ENCODE results near the gene BZW2. TPM values are rescaled to one million over a fixed set of nuclear protein-coding genes. Genes with fewer than 3 reads are reported as not detected.
A peak's percentile ranks its signal among the peaks of the same experiment; 100 is the strongest.

Gene BZW2
- polyA plus RNA-seq (ENCODE audit: insufficient read length in 4 of 4) = 10 to 100 TPM; 69.0 to 82.1 (median 73.8) TPM

DNA sequence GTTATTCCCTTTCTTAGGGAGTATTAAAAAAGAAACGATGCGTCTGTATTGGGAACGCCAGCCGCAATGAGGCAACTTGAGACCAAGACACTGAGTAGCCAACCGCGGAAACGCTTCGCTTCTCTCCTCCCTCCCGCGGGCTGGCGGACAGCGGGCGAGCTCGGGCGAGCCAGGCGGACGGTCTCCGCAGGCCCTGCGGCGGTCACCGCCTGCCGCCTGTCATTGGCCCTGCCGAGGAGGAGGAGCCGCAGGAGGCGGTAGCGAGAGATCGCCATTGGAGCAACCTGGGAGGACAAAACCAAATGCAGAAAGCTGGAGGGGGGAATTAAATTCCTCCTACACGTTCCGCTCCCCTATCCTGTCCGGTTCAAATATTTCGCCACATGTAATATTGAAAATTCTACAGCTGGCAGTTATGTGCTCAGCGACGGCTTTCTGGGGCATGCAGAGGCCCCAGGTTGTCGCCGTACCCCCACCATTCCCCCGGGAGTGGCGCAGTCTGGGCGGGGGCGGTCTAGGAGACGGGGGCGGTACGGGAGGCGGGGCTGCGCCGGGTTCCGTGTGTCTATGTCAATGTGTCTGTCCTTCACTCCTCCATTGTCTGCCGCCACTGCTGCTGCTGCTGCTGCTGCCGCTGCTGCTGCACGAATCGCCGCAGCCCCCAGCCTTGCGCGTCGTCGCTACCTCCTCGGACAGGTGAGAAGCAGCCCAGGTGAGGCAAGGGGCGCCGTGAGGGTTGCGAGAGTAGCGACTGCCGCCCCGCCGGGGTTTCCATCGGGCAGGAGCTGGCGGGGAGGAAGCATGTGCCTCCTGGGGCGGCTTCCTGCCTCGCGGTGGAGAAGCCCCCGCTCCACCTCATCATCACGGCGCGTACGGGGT, at the start of gene BZW2, which contains the start of gene ANKMY2:
BZW2 (plus strand) TSS at position 589 of the 879 bp plus-strand sequence. CDS start 19,263 bp downstream, outside the sequence.
ANKMY2 (minus strand) TSS at position 162 of the 879 bp plus-strand sequence. CDS start 181 bp downstream, outside the sequence.
- DNase-seq (ENCODE audit: low read depth in 4 of 4, low spot score in 2 of 4) = peak; percentile 87 to 95 (median 92)

DNA sequence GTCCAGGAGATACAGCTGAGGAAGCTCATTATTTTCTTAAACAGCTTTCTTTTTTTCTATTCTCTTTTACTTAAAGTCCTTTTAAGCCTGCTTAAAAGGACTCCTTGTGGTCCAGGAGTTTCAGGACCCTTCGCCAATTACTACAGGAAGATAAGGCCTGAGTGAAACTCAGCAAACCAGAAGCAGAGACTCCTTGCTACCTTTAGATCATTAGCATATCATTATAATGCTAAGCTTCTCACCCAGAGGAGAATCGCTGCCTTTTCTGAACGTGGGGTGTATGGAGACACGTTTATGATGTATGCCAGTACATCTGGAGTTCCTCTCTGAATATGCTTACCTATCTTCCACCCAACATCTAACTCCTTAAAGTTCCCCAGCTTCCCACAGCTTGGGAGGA, 48.0 kb upstream of the BZW2 start:
- no peak for DNase-seq (ENCODE audit: low read depth in 4 of 4, low spot score in 2 of 4)

DNA sequence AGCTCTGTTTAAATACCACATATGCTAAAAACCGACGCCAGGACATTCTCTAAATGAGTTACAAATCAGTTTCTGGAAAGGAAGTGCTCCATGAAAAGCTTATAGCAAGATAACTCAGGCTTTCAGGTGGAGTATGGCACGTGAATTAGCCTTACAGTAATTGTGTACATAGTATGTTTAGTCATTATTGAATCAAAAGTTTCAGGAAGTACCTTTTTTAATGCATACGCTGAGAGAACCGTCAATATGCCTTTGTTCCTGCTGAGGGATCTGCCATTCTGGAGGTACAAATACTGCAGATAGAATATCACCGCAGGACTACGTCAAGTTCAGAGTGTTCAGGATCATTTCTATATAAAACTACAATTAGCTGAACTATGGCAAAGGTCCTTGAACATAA, 46.1 kb upstream of the BZW2 start:
- DNase-seq (ENCODE audit: low read depth in 4 of 4, low spot score in 2 of 4) = no peak

DNA sequence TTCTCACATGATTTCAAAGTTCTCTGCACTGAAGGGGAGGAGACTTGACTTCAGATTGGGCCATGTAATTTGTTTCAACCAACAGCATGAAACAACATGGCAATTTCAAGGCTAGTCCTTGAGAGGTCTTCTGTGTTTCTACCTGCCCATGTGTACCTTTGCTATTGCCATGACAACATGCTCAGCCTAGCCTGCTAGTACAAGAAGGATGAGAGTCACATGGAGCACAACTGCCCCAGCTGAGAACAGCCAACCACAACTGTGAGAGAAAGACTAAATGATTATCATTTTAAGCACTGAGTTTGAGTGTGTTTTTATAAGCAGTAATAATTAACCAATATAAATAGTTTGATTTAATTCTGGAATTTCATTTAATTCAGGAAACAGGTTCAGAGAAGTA, 42.3 kb upstream of the BZW2 start:
- no peak for DNase-seq (ENCODE audit: low read depth in 4 of 4, low spot score in 2 of 4)

DNA sequence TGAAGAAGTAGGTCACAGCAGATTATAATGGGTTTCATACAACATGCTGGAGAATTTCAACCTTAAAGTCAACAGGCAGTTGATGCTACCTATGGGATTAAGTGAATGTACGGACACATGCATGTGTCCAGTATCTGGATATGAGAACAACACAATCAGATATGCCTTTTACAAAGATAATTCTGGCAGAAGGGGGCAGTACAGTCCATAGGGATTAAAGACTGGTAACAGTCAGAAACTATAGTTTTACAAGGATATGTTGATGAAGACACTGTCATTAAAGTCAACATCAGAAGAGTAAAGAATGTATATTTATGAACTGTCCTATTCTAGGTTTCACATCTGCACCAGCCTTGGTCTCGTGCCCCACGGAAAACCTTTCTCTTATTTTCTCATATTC, 41.9 kb upstream of the BZW2 start:
- no peak for DNase-seq (ENCODE audit: low read depth in 4 of 4, low spot score in 2 of 4)

DNA sequence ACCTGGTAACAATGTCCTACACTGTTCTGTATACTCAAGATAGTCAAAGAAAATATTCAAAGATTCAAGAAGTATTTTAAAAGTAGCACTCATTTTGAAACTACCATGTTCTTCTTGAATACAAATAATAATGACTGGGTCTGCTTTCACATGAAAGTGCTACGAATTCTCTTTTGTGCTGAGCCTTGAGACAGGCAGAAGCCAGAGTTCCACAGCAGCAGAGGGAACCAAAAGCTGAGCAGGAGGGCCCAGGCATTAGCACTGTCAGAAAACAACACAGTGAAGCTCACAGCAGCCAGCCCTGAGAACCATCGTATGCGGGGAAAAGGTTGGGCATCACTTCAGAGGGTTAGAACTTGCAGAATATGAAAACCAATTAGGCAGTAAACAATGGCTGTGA, 39.3 kb upstream of the BZW2 start:
- no peak for DNase-seq (ENCODE audit: low read depth in 4 of 4, low spot score in 2 of 4)

DNA sequence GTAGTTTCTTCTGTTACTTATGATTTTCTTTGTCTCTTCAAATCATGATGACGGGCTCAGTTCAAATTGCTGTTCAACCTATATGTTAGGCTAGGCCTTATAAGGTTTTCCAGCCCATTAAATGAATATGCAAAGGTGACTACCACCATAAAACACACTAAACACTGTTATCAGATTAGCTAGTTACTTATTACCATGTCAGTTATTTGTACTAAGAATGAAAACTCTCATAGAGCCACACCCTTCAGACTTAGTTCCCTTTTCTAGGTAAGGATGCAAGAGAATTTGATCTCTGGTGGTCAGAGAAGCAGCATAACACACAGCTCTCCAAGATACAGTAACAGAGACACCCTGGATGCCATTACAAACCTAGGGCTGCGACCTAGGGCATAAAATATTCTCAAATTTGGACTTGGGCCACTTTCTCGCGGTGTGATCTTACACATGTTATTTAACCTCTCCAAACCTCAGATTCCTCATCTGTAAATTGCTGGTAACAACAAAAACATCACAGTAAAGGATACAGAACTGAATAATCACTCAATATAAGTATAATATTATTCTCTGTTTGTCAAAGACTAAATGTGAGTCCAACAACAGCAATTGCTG, 36.0 kb upstream of the BZW2 start:
- DNase-seq (ENCODE audit: low read depth in 4 of 4, low spot score in 2 of 4) = no peak

DNA sequence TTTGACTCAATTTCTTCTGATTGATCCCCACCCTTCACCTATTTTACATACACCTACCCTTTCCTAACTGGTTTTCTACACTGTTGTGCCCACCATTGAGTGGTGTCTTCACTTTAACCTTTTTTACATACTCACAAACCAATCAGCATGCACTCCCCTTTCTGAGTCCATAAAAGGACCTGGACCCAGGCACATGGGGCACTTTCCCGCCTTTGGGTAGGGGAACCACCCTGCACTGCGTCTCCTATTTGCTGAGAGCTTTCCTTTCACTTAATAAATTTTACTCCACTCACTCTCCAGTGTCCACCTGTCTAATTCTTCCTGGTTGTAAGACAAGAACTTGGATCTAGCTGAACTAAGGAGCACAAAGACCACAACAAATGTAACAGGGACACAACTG, 34.3 kb upstream of the BZW2 start:
- no peak for DNase-seq (ENCODE audit: low read depth in 4 of 4, low spot score in 2 of 4)

DNA sequence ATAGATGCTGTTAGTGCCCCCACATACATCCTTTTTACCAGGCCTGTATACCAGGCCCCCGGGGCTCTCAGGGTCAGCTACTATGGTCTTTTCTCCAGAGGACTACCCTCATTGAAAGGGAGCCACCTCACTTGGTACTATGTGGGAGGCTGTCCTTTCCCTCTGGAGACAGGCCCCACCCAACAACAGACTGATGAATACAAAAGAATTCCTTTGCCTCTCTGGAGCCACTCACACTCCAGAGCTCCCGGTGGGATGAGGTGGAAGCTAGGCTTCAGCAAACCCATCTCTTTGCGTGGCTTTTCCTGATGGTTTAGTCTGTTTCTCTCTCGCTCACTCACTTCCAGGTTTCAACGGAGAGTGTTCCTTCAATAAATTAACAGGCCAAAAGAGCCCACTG, 30.8 kb upstream of the BZW2 start:
- DNase-seq (ENCODE audit: low read depth in 4 of 4, low spot score in 2 of 4) = no peak

DNA sequence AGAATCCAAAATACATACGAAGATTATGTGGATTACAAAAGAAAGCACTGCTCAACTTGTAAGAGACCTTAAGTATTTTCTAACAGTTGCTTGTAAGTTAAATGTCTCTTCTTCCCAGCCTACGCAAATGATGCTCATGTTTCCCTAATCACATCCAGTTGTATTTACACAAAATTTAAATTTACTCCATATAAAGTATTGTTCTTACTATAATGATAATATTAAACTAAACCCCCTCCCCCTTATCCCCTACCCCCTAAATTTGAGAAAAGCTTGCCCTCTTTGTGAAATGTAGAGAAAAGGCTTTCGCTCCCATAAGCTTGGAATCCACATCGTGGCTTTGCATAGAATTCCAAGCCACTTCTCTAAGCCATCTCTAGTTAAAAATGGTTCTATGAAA, 29.9 kb upstream of the BZW2 start:
- DNase-seq (ENCODE audit: low read depth in 4 of 4, low spot score in 2 of 4) = no peak

DNA sequence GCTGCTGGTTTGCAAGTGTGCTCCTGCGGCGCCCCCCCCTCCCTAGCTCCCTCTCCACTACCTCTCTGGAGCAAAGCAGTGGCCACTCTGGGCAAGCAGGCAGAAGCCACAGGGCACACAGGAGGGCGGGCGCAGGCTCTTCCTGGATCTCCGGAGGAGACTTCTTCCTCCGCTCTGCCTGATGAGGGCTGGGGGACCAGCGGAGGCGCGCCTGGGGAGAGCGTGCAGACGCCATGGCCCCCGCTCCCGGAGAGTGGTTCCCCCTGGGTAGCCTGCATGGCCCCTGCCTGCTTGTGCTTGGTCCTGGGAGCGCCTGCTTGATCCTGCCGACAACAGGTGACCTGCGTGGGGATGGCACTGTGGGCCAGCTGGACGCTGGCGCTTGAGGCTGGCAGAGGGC, 29.4 kb upstream of the BZW2 start:
- no peak for DNase-seq (ENCODE audit: low read depth in 4 of 4, low spot score in 2 of 4)

DNA sequence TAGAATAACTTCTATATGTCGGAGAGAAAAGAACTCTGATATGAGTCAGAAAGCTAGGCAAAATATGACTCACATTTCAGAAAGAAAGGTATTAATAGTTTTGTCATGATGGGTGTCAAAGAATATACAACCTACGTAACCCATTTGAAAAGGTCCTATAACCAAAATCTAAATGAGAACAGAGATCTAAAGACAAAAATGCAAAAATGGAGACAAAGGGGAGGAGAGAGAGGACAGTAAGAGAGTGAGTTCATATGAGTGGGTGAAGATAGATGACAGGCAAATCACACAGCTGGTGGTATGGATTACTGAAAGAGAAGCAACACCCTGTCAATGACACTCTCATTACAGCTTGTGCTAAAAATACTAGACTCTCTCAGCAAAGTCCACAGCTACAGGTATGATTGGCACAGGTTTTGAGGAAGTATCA, 26.0 kb upstream of the BZW2 start:
- DNase-seq (ENCODE audit: low read depth in 4 of 4, low spot score in 2 of 4) = no peak

DNA sequence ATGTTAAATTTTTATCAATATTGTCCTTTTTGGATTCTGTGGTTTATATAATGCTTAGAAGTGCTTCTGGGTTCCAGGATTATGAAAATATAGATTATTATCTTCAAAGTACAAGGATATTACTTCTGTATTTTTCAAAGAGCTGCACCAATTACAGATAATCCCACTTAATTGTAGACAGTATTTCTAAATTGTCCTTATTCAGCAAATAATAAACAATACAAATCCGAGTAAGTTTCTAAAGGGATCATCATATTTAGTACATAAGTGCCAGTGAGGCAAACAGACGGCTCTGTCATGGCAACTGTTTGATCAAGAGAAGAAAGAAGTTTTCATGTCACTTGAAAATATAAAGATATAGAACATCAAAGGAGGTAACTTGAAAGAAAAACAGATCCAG, 19.6 kb upstream of the BZW2 start:
- no peak for DNase-seq (ENCODE audit: low read depth in 4 of 4, low spot score in 2 of 4)

DNA sequence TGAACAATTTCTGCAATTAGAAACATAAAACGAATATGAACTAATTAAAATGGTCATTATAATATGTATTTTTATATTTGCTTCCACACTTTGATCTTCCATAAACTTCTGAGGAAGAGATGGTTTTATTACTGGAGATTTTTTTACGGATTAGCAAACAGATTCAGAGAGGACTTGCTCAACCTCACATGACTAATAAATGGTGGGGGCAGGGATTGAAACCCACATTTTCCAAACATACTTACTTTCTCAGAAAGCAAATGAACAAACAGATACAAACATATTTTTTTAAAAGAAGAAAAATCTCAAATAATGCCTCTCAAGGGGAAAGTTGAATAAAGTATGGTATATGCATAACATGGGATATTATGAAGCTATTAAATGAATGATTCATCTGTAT, 18.7 kb upstream of the BZW2 start:
- DNase-seq (ENCODE audit: low read depth in 4 of 4, low spot score in 2 of 4) = no peak

DNA sequence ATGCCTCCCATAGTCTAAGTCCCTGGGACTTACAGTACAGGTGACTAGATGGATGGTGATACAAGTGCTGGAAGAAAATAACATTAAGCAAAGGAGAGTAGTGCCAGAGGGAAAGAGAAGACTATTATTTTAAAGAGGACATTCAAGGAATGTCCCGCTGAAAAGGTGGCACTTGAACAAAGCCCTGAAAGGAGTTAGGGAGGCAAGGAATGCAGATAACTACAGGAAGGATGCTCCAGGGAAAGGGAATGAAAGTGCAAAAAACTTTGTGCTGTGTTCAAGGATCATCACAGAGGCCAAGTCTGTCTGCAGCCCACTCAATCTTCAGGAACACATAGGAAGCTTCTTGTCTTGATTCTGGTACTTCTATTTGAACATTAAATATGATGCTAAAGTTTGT, 15.3 kb upstream of the BZW2 start:
- DNase-seq (ENCODE audit: low read depth in 4 of 4, low spot score in 2 of 4) = no peak

DNA sequence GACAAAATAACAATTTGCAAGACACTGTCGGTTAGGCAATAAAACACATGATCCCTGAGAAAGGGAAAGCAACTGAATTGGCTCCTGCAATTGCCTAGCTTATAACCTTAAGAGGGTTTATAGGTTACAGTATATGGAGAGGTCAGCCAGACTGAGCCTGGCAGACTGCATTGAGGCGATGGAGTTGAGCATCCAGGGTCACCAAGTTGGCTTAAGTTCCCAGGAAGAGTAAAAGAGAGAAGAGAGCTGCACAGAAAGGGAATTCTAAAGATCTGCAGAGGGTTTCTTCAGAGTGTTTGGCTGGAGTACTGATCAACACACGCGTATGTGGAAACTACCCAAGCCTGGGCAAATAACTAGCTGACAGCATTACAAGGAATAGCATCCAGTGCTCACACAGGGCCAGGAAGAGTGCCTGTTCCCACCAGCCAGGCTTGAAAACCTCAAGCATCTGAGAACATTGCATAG, 11.7 kb upstream of the BZW2 start:
- DNase-seq (ENCODE audit: low read depth in 4 of 4, low spot score in 2 of 4) = no peak

DNA sequence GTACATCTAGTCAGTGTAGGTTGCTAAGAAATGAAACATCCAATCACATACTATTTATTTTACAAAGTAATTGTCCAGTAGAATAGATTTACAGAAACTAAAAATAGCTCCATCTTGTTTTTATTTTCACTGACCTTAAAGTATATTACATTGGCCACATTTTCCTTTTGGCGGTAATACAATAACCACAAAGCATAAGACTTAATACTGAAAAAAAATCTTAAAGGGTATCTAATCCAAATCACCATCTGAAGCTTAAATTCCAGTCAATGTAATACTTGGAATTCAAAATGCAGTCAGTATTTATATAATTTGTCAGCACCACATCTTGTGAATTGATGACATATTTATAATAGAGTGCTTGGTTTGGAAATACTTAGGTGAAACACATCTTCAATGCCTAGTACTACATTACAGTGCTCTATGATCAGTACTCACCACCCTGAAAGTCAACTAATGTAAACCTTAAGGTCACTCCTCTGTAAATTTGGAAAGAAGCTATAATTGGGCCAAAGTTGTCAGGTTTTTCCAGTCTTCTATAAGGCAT, 9.4 kb upstream of the BZW2 start:
- DNase-seq (ENCODE audit: low read depth in 4 of 4, low spot score in 2 of 4) = no peak

DNA sequence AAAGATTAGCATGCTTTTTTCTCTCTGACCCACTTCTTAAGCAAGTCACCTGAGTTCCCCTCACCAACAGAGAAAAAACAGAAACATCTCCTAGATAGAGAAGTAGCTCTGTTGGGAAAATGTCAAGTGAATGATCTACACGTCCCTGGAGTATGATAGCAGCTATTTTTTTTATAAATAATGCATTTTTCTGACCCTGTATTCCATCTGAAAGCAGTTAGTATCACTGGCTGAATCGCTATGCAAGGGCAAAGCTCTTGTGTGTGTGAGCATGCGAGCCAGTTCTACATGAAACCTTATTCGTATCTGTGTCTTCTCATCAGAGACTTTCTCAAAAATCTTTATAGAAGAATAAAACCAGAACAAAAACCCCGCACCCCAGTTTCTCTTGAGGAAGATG, 8.6 kb upstream of the BZW2 start:
- no peak for DNase-seq (ENCODE audit: low read depth in 4 of 4, low spot score in 2 of 4)

DNA sequence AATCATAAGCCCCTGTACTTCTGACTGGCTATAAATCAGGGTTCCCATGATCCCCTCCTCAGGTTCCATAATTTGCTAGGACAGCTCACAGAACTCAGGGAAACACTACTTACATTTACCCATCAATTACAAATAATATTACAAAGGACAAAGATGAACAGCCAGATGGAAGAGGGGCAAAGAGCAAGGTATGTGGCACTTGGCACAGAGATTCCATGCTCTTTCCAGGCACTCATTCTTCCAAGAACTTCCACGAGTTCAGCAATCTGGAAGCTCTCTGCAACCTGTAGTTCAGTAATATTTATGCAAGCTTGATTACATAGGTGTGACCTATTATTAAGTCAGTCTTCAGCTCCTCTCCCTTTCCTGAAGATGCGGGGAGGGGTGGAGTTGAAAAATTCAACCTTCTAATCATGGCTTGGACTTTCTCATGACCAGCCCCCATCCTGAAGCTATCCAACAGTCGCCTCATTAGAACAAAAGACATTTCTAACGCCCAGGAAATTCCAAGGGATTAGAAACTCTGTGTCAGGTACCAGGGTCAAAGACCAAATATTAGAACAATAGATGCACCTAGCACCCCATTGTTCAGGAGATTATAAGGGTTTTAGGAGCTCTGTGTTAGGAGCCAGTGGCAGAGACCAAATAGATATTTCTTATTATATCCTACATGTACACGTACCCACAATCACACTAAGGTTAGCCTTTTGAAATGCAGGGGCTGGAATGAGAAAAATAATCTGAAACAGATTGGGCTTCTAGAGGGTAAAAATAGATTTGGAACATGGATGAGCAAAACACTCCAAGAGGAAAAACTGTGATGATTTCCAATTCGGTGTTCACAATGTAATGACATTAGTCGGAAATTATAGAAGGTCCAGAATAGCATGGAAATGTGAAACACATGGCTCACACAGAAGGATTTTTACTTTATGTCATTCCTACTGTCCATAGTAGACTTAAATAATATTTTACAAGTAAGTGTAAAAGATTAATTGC, 7.4 kb upstream of the BZW2 start:
- no peak for DNase-seq (ENCODE audit: low read depth in 4 of 4, low spot score in 2 of 4)

DNA sequence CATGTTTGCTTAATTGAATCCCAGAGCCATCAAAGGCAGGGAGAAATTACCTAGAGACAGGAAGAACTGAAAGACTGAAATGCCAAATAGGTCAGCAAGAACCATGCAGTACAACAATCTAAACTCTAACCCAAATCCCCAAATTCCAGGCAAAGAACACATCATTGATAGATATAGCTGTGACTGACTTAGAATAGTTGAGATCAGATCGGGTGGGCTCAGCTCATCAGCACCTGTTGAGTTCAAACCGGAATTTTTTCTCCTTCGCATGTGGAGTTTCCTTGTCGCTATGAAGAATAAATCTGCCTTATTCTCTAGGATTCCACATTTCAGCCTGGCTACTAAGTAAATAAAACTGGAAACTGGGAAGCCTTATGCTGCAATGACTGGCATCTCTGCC, 1.8 kb upstream of the BZW2 start:
- no peak for DNase-seq (ENCODE audit: low read depth in 4 of 4, low spot score in 2 of 4)
